ENCODE results near the gene RTKN. TPM values are rescaled to one million over a fixed set of nuclear protein-coding genes. Genes with fewer than 3 reads are reported as not detected.

The RTKN gene
- polyA plus RNA-seq, 3 donors = 0.07 TPM; not detected in 2

DNA sequence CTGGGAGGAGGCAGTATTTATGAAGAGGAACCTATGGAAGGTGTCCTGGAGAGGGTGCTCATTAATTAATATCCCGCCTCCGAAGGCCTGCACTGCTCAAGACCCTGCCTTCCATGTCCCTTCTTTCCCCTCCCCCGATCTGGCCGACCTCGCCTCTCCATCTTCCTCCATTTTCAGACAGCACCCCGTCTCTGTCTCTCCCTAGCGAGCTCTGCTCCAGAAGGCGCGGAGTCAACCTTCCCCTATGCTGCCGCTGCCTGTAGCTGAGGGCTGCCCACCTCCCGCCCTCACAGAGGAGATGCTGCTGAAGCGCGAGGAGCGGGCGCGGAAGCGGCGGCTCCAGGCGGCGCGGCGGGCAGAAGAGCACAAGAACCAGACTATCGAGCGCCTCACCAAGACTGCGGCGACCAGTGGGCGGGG, 15.4 kb upstream of the RTKN start:
- under 1% methylated on average over 25 of the region's 27 CpGs for WGBS (ENCODE audit: insufficient coverage)
- intact Hi-C loops (cut with micrococcal nuclease) = loop anchor here (5.0 kb wide), 1 partner anchor 70 kb away; the partner anchor contains the start of genes AUP1 (in 2 of the 2), DQX1 (in 2 of the 2) and HTRA2 (in 2 of the 2)

DNA sequence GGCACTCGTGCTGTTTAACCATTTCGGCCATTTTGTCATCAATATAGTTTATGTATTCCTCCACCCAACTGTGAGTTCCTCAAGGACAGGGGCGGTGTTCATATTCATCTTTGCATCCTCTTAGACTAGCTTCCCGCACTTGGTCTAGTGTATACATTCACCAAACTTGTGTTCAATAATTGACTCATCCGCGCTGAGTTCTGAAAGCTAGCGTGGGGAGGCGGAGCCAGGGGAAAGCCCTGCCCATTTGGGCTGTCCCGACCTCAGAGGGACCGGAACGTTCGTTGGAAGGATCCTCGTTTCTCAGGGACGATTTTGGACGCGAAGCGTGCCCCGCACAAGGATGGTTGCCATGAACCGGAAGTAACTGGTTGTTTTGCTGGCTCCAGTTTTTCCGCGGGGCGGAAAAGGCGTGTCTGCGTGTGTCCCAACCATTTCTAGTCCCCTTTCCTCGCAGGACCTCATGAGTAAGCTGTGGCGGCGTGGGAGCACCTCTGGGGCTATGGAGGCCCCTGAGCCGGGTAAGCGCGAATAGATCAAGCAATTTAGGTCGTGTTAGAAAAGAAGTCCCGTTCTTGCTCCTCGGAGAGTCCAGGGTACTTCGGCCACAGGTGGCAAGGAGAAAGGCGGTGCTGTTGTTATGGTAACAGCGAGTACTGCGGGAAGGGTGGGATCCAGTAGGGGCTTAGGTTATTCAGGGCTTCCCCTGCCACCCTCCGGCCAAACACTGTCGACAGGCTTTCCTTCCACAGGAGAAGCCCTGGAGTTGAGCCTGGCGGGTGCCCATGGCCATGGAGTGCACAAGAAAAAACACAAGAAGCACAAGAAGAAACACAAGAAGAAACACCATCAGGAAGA, 13.1 kb upstream of the RTKN start, which contains the start of gene INO80B:
INO80B (plus strand) TSS at position 434 of the 858 bp plus-strand sequence; CDS start at position 464, 30 bp downstream.
- peak within 1 kb of the TSS; percentile 41 to 82 (median 51) for H3K4me3 ChIP-seq (replicated peaks in 1 of 3; ENCODE audit: low read depth in 2 of 3, low read length in 3 of 3)
- peaks cover 21% of the 10 kb centered on the region for H3K79me2 ChIP-seq (ENCODE audit: insufficient read depth, low read length)
- intact Hi-C loops (cut with micrococcal nuclease) = loop anchor here (1.0 to 5.0 kb wide), 3 partner anchors 27 to 72 kb away; partner anchors contain the start of genes AUP1 (in 2 of the 2), CCDC142 (in 2 of the 2), DQX1 (in 2 of the 2) and HTRA2 (in 2 of the 2)
- no peaks in the 10 kb centered on the region for H4K20me1 ChIP-seq (ENCODE audit: insufficient read depth, low read length)
- H3K9me3 ChIP-seq (replicated peaks in 1 of 2; ENCODE audit: control insufficient read depth in 1 of 2, insufficient read depth in 1 of 2, low read length in 2 of 2) = no peaks in the 10 kb centered on the region
- peak within 1 kb of the TSS; percentile 91 for H3K4me2 ChIP-seq (replicated peaks; ENCODE audit: extremely low read depth, low read length, poor library complexity, severe bottlenecking)
- H3K36me3 Mint-ChIP-seq = peaks cover 7 to 10% of the 10 kb centered on the region in 2 donors
- TF ChIP-seq, protein P1, sequence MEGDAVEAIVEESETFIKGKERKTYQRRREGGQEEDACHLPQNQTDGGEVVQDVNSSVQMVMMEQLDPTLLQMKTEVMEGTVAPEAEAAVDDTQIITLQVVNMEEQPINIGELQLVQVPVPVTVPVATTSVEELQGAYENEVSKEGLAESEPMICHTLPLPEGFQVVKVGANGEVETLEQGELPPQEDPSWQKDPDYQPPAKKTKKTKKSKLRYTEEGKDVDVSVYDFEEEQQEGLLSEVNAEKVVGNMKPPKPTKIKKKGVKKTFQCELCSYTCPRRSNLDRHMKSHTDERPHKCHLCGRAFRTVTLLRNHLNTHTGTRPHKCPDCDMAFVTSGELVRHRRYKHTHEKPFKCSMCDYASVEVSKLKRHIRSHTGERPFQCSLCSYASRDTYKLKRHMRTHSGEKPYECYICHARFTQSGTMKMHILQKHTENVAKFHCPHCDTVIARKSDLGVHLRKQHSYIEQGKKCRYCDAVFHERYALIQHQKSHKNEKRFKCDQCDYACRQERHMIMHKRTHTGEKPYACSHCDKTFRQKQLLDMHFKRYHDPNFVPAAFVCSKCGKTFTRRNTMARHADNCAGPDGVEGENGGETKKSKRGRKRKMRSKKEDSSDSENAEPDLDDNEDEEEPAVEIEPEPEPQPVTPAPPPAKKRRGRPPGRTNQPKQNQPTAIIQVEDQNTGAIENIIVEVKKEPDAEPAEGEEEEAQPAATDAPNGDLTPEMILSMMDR (IDR thresholded peaks at IDR 0.05) = no peak
- 0% methylated on average over 34 of the region's 40 CpGs for WGBS (ENCODE audit: insufficient coverage)
- H3K9me3 Mint-ChIP-seq = no peaks in the 10 kb centered on the region
- peaks cover 35 to 40% of the 10 kb centered on the region in 2 donors for H3K4me1 ChIP-seq (ENCODE audit: control insufficient read depth in 1 of 2, insufficient read depth in 2 of 2, low read length in 2 of 2)
- peak within 1 kb of the TSS; percentile 1 to 78 for H3K27ac ChIP-seq (ENCODE audit: low read depth in 1 of 2, low read length in 2 of 2)
- H3K27me3 Mint-ChIP-seq (ENCODE audit: low read depth in 3 of 3) = peaks cover 0 to 5% (median 2%) of the 10 kb centered on the region in 3 donors
- H2AFZ ChIP-seq (ENCODE audit: insufficient read depth, low read depth, low read length, poor library complexity, severe bottlenecking) = peak within 1 kb of the TSS; percentile 77
- no peaks in the 10 kb centered on the region for H3K36me3 ChIP-seq (replicated peaks in 1 of 2; ENCODE audit: control insufficient read depth in 1 of 2, insufficient read depth in 2 of 2, low read length in 2 of 2)
- peaks cover 41% of the 10 kb centered on the region for H3K4me1 Mint-ChIP-seq
- no peaks in the 10 kb centered on the region for H3K27me3 ChIP-seq (ENCODE audit: control insufficient read depth in 2 of 2, insufficient read depth in 2 of 2, low read length in 2 of 2)
- DNase-seq = peak; percentile 98 to 99 (median 99)
- H3K27ac Mint-ChIP-seq = peak within 1 kb of the TSS; percentile 85 to 96 (median 92)
- H3K4me3 Mint-ChIP-seq = peak within 1 kb of the TSS; percentile 87 to 99
- H3K9ac ChIP-seq (ENCODE audit: insufficient read depth, low read length, poor library complexity, severe bottlenecking) = peak within 1 kb of the TSS; percentile 60

More for the DNA sequence above, 15.4 kb upstream of the RTKN start:
- Mint-ChIP-seq H3K9me3 (no peaks in the 10 kb centered on the region), H3K27ac (peak overlapping the region; percentile 77 to 92 (median 87)), H3K4me3 (peak overlapping the region; percentile 93 to 94), H3K27me3 (ENCODE audit: low read depth in 3 of 3) (peaks cover 0 to 2% (median 0%) of the 10 kb centered on the region in 3 donors), H3K36me3 (peaks cover 16 to 24% of the 10 kb centered on the region in 2 donors), H3K4me1 (peaks cover 43% of the 10 kb centered on the region)
- Histone ChIP-seq H4K20me1 (ENCODE audit: insufficient read depth, low read length) (no peaks in the 10 kb centered on the region), H3K4me1 (ENCODE audit: control insufficient read depth in 1 of 2, insufficient read depth in 2 of 2, low read length in 2 of 2) (peaks cover 35 to 41% of the 10 kb centered on the region in 2 donors), H2AFZ (ENCODE audit: insufficient read depth, low read depth, low read length, poor library complexity, severe bottlenecking) (peak overlapping the region; percentile 92), H3K79me2 (ENCODE audit: insufficient read depth, low read length) (peaks cover 21% of the 10 kb centered on the region), H3K9me3 (replicated peaks in 1 of 2; ENCODE audit: control insufficient read depth in 1 of 2, insufficient read depth in 1 of 2, low read length in 2 of 2) (no peaks in the 10 kb centered on the region), H3K36me3 (replicated peaks in 1 of 2; ENCODE audit: control insufficient read depth in 1 of 2, insufficient read depth in 2 of 2, low read length in 2 of 2) (peaks cover 11 to 12% of the 10 kb centered on the region in 2 donors), H3K9ac (ENCODE audit: insufficient read depth, low read length, poor library complexity, severe bottlenecking) (peak overlapping the region; percentile 85), H3K27ac (ENCODE audit: low read depth in 1 of 2, low read length in 2 of 2) (peak overlapping the region; percentile 81 to 92), H3K27me3 (ENCODE audit: control insufficient read depth in 2 of 2, insufficient read depth in 2 of 2, low read length in 2 of 2) (no peaks in the 10 kb centered on the region), H3K4me3 (replicated peaks in 1 of 3; ENCODE audit: low read depth in 2 of 3, low read length in 3 of 3) (peak overlapping the region; percentile 72 to 90 (median 80)), H3K4me2 (replicated peaks; ENCODE audit: extremely low read depth, low read length, poor library complexity, severe bottlenecking) (peak overlapping the region; percentile 100)
- TF ChIP-seq, protein P1 (IDR thresholded peaks at IDR 0.05) = no peak
- peak in 1 of 3 donors; percentile 34 for DNase-seq
